GM12873 (cell line): ENCODE results near the gene LIPM.

Source experiments
- CTCF ChIP-seq: IDR thresholded peaks from 2 replicates; pipeline ENCODE4 v1.5.1; 2012; ENCODE audit warnings: low read depth, mild to moderate bottlenecking, moderate library complexity, low read length, control low read depth; ENCODE audit not compliant: insufficient read depth; ENCODE audit errors: missing control alignments

Gene LIPM

GRCh38 chr10:88763441-88763840 is 39.1 kb upstream of the LIPM start:
- TF ChIP-seq CTCF = no peak

GRCh38 chr10:88764110-88764509 is 38.4 kb upstream of the LIPM start:
- TF ChIP-seq CTCF = no peak

- TF ChIP-seq CTCF = no peak
Observed at GRCh38 chr10:88765816-88766215, 36.7 kb upstream of the LIPM start.

- TF ChIP-seq CTCF = no peak
Observed at GRCh38 chr10:88769384-88769783, 33.1 kb upstream of the LIPM start.

- TF ChIP-seq CTCF = no peak
Observed at GRCh38 chr10:88781206-88781605, 21.3 kb upstream of the LIPM start.

GRCh38 chr10:88782222-88782621 is 20.3 kb upstream of the LIPM start:
- TF ChIP-seq CTCF = no peak

- no peak for TF ChIP-seq CTCF
Observed at GRCh38 chr10:88783724-88784123, 18.8 kb upstream of the LIPM start.
